ENCODE data around the gene IL1RAPL1.

Gene IL1RAPL1

DNA sequence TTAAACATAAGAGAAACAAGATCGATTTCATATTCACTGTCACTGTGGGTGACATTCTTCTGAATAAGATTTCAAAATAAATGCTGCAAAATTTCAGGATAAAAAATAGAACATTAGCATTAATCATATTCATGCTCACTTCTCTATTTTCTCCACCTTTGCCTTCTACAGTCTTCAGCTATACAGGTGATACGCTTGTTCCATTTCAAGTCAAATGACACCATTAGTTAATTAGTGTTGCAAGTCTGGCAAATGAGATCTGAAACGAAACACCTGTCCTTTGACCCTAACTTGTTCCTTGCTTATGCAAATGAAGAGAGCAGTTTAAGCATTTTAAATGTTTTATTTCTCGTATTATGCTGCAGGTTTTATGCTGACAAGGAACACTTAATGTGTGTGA is 960.6 kb downstream of the IL1RAPL1 start:
- no peak for DNase-seq

DNA sequence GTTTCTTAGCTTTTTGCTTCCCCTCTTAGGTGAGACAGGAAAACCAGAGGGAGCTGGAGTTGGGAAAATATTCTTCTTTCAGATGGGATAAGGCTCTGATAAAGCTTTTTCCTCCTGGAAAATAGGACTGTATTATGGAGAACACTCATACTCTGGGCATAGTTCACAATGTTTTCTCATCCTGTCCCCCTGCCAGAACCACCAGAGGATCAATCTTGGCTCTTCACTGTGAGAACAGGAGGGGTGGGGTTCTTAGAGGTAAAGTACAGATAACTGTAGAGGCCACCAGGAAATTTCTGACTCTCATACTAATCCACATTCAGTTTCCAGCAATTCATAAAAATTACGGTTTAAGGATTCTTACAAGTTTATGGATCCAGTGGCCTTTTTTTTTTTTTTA is 966.3 kb downstream of the IL1RAPL1 start:
- no peak for DNase-seq

DNA sequence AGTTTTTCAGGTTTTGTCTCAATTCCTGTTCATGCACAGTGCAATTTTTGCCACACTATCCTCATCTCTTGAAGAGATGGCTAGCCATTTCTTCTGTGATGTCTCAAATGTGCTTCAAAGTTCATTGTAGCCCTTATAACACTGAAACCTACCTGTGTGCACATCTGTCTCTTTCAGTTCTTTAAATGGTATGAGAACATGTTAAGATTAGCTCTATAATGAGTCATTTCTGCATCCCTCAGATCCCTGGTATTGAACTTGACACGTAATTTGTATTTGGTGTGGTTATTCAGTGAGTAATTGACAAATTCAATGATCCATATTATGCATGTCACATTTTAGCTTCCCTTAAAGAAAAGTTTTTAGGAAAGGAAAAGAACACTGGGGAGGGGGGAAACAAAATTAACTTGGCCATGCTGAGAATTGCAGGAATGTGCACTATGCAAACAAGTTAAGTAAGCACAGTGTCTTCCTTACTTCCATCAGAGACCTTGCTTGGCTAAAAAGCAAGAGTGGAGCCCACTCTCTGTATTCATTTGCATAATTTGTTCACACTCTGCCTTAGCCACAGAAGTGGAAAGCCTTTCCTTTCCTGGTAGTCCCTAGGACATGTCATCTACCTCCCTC is 968.3 kb downstream of the IL1RAPL1 start:
- no peak for DNase-seq

DNA sequence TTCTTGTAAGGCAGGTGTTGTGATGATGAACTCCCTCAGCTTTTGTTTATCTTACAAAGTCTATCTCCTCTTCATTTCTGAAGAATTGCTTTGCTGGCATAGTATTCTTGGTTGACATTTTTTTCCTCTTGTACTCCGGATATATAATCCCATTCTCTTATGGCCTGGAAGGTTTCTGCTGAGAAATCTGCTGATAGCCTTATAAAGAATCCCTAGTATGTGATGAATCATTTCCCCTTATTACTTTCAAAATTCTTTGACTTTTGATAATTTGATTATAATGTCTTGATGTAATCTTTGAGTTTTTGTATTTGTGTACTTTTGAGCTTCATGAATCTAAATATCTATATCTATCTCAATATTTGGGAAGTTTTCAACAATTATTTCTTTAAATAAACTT is 972.8 kb downstream of the IL1RAPL1 start:
- DNase-seq = no peak

DNA sequence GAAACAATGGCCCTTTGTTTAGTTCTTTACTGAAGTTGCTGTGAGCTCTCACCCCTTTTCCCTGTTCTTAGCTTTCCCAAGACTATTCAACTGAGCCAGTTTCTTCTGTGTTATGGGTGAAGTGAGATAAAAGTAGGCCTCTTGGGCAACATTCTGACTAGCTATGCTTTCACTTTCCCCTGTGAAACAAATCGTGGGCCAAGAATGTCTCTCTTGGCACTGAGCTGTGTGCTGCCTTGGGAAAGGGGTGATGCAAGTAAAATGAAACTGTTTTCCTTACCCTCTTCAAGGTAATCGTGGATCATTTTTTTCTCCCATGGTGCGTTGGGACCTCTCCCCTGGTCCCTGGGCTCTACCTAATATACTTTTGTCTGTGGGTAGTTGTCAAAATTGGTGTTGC is 974.2 kb downstream of the IL1RAPL1 start:
- DNase-seq = no peak

DNA sequence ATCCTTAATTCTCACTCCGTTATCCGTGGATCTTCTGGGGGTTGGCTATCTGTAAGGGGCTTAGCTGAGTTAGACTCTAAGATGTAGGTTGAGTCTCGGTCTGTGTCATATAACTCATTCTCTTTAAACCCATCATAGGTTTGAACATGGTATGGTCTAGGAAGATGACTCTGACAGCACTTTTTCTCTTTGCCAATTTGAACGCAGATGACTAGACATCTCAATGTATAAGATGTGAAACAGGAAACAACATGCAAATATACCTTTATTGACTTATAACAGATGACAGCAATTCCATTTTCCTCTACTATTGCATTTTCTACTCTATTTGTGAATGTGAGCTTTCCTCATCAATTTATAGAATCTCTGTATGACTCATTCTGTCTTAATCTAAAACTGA is 993.3 kb downstream of the IL1RAPL1 start:
- DNase-seq = no peak

DNA sequence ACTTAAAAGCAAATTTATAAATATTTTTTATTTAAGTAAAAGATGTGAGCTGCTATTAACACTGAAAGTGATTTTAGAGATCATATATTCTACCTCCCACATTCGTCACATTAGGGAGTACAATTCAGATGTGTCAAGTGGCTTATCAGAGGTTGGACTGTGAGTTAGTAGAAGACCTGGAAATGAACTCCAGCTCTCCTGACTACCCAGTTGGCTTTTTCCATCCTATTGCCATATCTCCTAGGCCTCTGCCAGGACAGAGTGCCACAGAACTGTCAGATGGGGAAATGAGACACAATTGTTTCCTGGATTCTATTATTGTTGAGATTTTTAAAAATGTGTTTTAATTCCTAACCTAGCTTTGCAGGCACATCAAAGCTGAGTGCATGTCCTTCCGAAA is 994.0 kb downstream of the IL1RAPL1 start:
- no peak for DNase-seq

DNA sequence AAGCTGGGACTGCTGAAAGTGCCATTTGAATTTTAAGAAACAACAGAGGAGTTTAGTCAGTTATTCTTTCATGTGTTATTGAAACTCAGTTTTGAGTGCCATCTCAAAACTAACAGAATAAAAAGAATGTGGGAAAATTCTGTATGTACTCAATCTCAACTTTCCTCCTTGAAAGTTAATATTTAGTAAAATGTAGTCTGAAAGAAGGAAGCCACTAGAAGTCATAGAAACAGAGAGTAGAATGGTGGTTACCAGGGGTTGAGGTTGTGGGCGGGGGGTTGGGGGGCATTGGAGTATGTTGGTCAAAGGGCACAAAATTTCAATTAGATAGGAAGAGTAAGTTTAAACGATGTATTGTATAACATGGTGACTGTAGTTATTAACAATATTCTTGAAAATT is 999.9 kb downstream of the IL1RAPL1 start:
- no peak for DNase-seq

DNA sequence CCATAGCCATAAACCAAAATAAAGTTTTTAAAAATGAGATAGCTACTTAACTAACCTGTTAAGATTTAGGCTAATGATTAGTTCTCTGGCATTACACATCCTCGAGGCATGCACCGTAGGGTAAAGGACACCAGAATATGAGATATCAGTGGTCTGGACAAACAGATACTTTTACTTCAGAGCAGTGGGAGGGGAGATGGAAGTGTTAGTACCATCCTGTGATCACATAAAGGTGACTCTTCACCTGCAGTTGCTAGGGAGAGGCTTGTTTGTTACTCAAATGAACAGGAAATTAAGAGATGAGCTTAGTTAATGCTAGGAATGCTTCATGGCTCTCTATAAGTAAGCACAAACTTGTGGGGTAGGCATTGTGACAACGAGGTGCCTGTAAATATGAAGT is 1003.7 kb downstream of the IL1RAPL1 start:
- DNase-seq = no peak

DNA sequence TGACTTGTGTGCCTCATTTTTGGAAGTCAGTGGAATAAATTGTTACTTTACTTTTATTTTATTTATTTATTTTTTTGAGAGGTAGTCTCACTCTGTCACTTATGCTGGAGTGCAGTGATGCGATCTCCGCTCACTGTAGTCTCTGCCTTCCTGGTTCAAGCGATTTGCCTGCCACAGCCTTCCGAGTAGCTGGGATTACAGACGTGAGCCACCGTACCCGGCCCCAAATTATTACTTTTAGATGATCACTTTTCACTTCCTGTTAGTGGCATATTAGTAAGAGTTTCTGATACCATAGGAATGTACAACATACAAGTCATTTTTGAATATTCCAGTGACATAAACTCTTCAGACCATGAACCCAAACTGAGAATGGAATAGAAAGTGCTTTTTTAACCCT is 1017.1 kb downstream of the IL1RAPL1 start:
- DNase-seq = no peak

DNA sequence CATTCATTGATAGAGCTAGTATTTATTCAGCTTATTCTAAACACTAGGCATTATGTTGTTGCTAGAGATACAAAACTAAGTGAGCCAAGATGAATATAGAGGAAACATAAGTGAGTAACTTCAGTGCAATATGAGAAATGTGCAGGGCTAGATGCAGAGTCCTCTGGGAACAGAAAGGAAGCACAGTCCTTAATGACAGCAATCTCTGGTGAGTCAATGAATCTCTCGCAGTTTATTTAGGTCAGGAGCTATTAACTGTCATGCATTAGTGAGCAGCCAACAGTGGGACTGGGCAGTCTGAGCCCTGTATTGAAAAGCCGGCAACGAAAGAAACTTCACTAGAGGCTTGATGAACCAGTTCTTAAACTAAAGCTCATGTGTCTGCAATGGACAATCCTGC is 1030.0 kb downstream of the IL1RAPL1 start:
- no peak for DNase-seq

DNA sequence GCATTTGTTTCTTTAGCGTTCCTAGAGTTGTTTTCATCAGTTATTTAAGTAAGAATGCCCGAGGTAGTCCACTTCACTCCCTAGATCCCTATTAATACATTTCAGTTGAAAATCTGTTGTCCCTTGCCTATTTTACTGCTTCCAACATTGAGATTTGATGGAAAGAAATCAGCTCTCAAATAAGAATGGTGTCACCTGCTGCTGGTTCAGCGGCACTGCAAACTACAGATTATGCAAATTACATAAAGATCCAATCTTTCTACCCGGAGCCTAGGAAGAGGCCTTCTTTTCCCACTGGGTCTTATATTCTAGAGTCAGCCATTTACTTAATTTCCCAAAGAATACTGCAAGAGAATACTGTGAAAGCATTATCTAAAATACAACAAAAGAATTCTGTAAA is 1030.5 kb downstream of the IL1RAPL1 start:
- DNase-seq = no peak

DNA sequence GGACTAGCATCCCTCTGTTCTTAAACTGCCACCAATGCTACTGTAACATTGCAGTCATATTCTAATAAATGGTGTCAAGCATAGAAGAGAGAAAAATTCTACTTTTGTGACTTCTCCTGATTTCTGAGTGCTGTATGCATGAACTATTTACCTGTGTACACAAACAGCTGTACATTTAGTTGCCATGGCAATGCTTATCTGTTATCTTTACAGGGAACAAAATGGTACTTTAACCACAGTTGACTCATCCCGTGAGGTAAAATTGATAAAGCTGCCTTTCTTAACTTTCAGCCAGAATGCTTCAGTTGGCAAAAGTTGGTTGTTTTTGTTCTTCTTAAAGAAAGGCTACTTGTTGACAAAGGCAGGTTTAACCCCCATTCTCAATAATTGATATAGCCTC is 1040.6 kb downstream of the IL1RAPL1 start:
- no peak for DNase-seq

DNA sequence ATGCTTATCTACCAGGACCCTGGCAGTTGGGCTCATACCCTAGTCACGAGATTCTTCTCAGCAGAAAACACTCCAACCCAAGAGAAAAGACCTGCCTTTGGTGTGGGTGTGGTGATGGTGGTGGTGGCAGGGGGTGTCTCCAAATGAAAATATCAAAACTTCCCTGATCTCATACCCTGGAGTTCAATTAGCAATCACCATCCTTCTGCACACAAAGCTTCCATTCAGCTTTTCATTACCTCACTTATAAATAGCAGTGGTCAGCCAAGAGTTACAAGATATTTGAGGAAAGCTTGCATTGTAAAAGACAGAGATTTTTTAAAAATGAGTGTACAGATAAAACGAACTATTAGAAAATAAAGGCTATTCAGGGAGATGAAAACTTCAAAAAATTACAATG is 1047.3 kb downstream of the IL1RAPL1 start:
- DNase-seq = no peak

DNA sequence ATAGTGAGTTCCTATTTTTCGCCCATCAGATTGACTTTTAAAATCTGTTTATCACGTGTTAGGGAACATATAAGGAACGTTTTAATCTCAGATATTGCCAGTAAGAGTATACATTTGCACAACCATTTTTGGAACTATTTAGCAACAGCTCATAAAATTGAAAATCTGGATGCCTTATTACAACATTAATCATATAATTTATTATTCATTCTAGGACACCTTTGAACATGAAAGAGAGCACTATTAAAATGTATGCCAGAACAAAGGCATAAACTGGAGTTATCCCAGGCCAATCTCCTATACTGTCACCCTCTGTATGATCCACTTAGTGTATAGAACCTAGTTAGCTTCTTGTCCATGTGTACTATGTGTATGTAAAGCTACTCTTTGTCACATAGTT is 1049.1 kb downstream of the IL1RAPL1 start:
- DNase-seq = no peak

DNA sequence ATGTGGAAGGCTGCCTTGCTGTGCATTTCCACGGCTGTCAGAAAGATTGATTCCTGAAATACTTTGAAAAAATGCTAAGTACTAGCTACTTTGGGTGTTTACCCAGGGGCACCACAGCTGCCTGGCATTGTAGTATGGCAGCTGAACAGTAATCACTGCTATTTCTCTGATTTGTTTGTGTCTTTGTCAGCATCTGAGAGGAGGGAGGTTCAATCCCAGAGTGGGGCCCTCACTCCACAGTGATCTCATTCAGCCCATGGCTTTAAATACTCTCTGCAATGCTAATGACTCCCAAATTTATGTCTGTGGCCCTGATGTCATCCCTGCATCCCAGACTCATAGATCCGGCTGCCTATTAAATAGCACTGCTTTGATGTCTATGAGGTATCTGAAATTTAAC is 1052.9 kb downstream of the IL1RAPL1 start:
- no peak for DNase-seq

DNA sequence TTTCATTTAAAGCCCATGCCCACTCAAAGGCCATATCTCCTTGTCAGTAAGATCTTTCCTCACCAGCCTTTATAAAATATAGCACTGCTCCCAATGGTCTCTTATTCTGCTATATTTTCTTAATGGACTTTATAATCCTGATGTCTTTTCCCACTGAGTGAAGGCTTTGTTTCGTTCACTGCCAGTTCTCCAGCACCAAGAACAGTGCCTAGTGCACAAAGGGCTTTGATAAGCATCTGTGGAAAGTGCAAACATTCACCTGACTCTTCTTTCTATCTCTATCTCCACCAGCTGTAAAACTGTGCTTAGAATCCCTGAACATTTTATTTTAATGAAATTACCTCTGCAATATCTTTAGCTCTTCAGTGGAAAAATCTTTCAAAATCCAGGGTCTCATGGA is 1054.2 kb downstream of the IL1RAPL1 start:
- DNase-seq = no peak

DNA sequence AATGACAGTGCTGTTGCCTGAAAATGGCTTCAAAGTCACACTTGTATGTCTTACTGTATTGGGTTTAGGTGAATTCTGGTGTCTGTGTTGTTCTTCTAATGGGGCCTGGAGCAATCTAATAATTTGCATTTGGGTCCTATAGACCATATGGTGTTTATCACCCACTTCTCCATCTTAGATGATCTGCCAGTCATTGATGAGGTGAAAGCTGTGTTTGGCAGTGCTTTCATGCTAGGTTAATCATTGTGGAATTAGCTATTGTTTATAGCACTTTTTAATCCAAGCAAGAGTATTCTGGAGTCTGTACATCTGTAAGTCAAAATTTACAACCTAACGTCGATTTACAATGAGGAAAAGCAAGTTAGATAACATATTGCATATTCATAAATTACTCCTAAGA is 1055.9 kb downstream of the IL1RAPL1 start:
- no peak for DNase-seq

DNA sequence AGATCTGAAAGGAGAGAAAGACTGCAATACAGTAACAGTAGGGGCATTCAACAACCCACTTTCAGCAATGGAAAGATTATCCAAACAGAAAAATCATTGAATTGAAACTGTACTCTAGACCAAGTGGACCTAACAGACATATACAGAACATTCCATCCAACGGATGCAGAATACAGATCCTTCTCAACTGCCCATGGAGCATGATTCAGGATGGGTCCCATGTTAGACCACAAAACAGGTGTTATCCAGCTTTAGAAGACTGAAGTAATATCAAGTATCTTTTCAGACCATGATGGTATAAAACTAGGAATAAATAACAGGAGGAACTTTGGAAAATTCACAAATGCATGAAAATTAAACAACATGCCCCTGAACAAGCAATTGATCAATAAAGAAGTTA is 1060.9 kb downstream of the IL1RAPL1 start:
- no peak for DNase-seq

DNA sequence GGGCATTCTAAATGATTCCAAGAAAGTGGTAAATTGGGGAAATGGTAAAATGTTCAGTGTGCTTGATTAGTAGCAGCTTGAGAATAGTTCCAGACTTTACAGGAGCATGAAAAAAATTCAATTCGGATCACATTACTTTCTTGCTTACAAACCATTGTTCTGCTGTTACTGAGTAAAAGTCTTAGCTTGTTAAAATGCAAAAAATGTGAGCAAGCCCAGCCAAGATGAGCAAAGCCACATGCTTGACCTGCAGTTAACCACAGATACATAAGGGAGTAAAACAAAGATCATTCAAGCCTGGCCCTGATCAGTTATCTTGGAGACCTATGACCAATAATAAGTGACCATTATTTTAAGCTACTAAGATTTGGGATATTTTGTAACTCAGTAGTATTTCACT is 1065.2 kb downstream of the IL1RAPL1 start:
- no peak for DNase-seq

DNA sequence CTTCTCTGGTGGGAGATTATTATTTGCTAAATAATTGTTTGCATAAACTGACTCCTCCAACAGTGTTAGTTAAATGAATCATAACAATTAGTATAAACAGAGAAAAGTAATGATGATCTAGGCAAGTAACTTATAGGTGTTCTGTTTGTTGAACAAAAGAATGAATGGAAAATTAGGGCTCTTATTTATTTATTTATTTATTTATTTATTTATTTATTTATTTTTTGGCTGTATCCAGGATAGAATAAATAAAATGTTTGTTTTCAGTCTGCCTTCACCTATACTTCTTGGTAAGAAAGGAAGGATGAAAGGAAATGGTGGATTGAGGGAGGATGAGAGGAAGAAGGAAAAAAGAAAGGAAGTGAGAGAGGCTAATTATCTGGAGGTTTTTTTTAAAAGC is 1066.5 kb downstream of the IL1RAPL1 start:
- no peak for DNase-seq

DNA sequence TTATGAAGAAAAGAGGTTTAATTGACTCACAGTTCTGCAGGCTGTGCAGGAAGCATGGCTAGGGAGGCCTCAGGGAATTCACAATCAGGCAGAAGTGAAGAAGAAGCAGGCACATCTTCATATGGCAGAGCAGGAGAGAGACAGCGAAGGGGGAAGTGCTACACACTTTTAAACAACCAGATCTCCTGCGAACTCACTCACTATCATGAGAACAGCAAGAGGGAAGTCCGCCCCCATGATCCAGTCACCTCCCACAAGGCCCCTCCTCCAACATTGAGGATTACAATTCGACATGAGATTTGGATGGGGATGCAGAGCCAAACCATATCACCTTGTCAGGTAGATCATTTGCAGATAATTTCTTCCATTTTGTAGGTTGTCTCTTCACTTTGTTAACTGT is 1072.7 kb downstream of the IL1RAPL1 start:
- DNase-seq = no peak

DNA sequence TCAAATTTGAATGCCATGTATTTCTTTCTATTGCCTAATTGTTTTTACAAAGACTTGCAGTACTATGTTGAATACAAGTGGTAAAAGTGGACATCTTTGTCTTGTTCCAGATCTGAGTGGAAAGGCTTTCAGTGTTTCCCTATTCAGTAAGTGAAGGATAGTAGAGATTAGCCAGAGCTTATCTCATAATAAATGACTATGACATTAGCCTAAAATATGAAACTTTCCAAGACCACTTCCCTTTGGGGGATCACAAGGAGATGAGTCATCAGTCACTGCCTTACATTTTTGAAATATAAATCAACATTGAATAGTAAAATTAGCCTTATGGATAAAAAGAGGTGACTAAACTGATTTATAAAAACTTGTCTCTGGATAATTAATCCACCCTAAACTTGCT is 1074.0 kb downstream of the IL1RAPL1 start:
- no peak for DNase-seq

DNA sequence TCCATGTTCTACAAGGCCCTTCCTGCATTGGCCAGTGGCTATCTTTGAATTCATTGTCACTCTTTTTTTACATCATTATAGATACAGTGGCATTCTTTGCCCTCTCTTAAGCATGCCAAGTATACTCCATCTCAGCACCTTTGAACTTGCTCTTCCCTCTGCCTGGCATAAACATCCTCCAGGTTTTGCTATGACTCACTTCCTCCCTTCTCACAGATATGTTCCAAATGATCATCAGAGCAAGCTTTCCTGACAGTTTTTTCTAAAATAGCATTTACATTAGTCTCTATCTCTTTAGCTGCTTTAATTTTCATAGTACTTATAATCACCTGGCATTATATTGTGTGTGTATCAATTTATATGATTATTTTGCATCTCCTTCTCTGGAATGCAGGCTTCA is 1074.9 kb downstream of the IL1RAPL1 start:
- no peak for DNase-seq

DNA sequence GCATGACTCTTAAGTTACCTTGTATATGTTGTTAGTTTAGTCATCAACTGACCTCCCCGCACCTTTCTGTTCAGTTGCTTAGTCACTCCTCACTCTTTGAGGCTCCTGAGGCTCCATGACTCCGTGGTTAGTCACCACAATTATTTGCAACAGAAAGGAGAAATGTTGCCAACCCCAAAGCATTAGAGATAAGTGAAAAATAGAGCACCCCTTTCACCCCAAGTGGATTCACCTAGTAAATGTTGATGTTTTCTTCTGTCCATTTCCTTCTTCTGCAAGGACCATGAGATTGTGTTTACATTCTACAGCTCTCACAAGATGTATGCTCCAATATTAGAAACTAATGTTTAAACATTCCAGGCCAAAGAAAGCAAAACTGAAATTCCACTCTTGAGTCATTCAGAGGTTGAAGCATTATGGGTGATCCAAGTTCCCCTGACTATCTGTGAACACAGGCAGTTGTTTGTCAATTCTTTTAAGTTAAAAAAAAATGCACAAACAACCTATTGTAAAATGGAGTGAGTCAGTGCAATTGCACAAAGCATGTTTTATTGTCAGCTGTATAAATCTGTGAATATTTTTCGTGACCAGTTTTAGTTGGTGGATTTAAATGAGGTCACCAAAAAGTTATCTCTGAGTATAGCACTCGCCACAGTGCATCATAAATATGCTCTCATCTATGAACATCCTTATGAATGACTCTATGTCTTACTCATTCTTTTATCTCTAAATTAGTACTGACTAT is 1075.7 kb downstream of the IL1RAPL1 start:
- no peak for DNase-seq
